ENCODE results near the gene MCMBP.

The MCMBP gene

GRCh38 chr10:119872610-119872859 is at the start of gene MCMBP:
MCMBP (minus strand) TSS chr10:119872843; CDS start chr10:119872584, 259 bp downstream.
- Histone ChIP-seq H3K9me3 (ENCODE audit: low read length) (no peaks in the 10 kb centered on the region), H3K4me1 (ENCODE audit: insufficient read depth, low read length, severe bottlenecking) (peaks cover 50% of the 10 kb centered on the region), H3K27me3 (ENCODE audit: insufficient read depth, low read length) (no peaks in the 10 kb centered on the region), H3F3A (ENCODE audit: insufficient read depth, low read length) (no peaks in the 10 kb centered on the region), H3K4me2 (ENCODE audit: low read length) (peak within 1 kb of the TSS; percentile 86), H2AFZ (ENCODE audit: low read length) (peak within 1 kb of the TSS; percentile 59), H3K9me2 (ENCODE audit: low read depth, low read length) (no peaks in the 10 kb centered on the region), H3K27ac (ENCODE audit: low read depth, low read length, poor library complexity, severe bottlenecking) (peak within 1 kb of the TSS; percentile 58), H4K20me1 (ENCODE audit: insufficient read depth, low read length) (no peaks in the 10 kb centered on the region), H3K9ac (ENCODE audit: low read length) (peak within 1 kb of the TSS; percentile 75), H3K36me3 (ENCODE audit: insufficient read depth, low read length) (no peaks in the 10 kb centered on the region), H3K79me2 (ENCODE audit: insufficient read depth, low read length) (peaks cover 44% of the 10 kb centered on the region), H3K4me3 (ENCODE audit: low read depth, low read length, poor library complexity, severe bottlenecking) (peak within 1 kb of the TSS; percentile 77)
- TF ChIP-seq CTCF (IDR thresholded peaks at IDR 0.05; ENCODE audit: low read length) (no peak), EZH2 (IDR thresholded peaks at IDR 0.05; ENCODE audit: borderline replicate concordance, low read length) (no peak)

GRCh38 chr10:119919826-119920225 is 47.2 kb upstream of the MCMBP start:
- Histone ChIP-seq H3F3A (ENCODE audit: insufficient read depth, low read length) (no peaks in the 10 kb centered on the region), H3K4me1 (ENCODE audit: insufficient read depth, low read length, severe bottlenecking) (no peaks in the 10 kb centered on the region), H3K79me2 (ENCODE audit: insufficient read depth, low read length) (no peaks in the 10 kb centered on the region), H3K9me3 (ENCODE audit: low read length) (no peaks in the 10 kb centered on the region), H3K9me2 (ENCODE audit: low read depth, low read length) (no peaks in the 10 kb centered on the region), H3K4me2 (ENCODE audit: low read length) (no peak overlapping the region), H3K4me3 (ENCODE audit: low read depth, low read length, poor library complexity, severe bottlenecking) (no peak overlapping the region), H3K36me3 (ENCODE audit: insufficient read depth, low read length) (peaks cover 74% of the 10 kb centered on the region), H2AFZ (ENCODE audit: low read length) (no peak overlapping the region), H3K27ac (ENCODE audit: low read depth, low read length, poor library complexity, severe bottlenecking) (no peak overlapping the region), H3K9ac (ENCODE audit: low read length) (no peak overlapping the region), H4K20me1 (ENCODE audit: insufficient read depth, low read length) (no peaks in the 10 kb centered on the region), H3K27me3 (ENCODE audit: insufficient read depth, low read length) (no peaks in the 10 kb centered on the region)
- TF ChIP-seq CTCF (IDR thresholded peaks at IDR 0.05; ENCODE audit: low read length): no peak
- no peak for TF ChIP-seq EZH2 (IDR thresholded peaks at IDR 0.05; ENCODE audit: borderline replicate concordance, low read length)

GRCh38 chr10:119919271-119919670 is 46.6 kb upstream of the MCMBP start:
- Histone ChIP-seq H3K4me2 (ENCODE audit: low read length) (no peak overlapping the region), H3F3A (ENCODE audit: insufficient read depth, low read length) (no peaks in the 10 kb centered on the region), H3K36me3 (ENCODE audit: insufficient read depth, low read length) (peaks cover 74% of the 10 kb centered on the region), H3K4me1 (ENCODE audit: insufficient read depth, low read length, severe bottlenecking) (no peaks in the 10 kb centered on the region), H3K9me2 (ENCODE audit: low read depth, low read length) (no peaks in the 10 kb centered on the region), H3K27ac (ENCODE audit: low read depth, low read length, poor library complexity, severe bottlenecking) (no peak overlapping the region), H3K27me3 (ENCODE audit: insufficient read depth, low read length) (no peaks in the 10 kb centered on the region), H2AFZ (ENCODE audit: low read length) (no peak overlapping the region), H4K20me1 (ENCODE audit: insufficient read depth, low read length) (no peaks in the 10 kb centered on the region), H3K79me2 (ENCODE audit: insufficient read depth, low read length) (no peaks in the 10 kb centered on the region), H3K9me3 (ENCODE audit: low read length) (no peaks in the 10 kb centered on the region), H3K4me3 (ENCODE audit: low read depth, low read length, poor library complexity, severe bottlenecking) (no peak overlapping the region), H3K9ac (ENCODE audit: low read length) (no peak overlapping the region)
- TF ChIP-seq EZH2 (IDR thresholded peaks at IDR 0.05; ENCODE audit: borderline replicate concordance, low read length) (no peak), CTCF (IDR thresholded peaks at IDR 0.05; ENCODE audit: low read length) (no peak)

Data from OCI-LY1 (cell line).